CD14-positive monocyte (primary cell): Measurements from ENCODE around the gene FREM1. TPM values are rescaled to one million over a fixed set of nuclear protein-coding genes. Genes with fewer than 3 reads are reported as not detected.

Experiments used
- DNase-seq, 3 donors: peaks; one replicate each; pipeline ENCODE4 v3.0.0-alpha.2; 2011 to 2022
- H2AFZ ChIP-seq: 2 replicates; pipeline ENCODE4 v1.6.0; 2012; ENCODE audit warnings: mild to moderate bottlenecking, low read depth, low read length, inconsistent platforms; ENCODE audit not compliant: insufficient read depth, poor library complexity, severe bottlenecking
- H3K27ac ChIP-seq, 2 donors: 1 replicate in 1 of 2; 2 replicates in 1 of 2; pipeline ENCODE4 v1.5.1; 2012 to 2013; ENCODE audit warnings: low read length in 2 of 2, control low read depth in 1 of 2, inconsistent platforms in 1 of 2, low read depth in 1 of 2, mild to moderate bottlenecking in 1 of 2
- H3K27me3 ChIP-seq, 2 donors: one replicate each; pipeline versions ENCODE4 v1.6.0 to v1.6.1; 2011 to 2013; ENCODE audit warnings: low read length in 2 of 2; ENCODE audit not compliant: control insufficient read depth in 2 of 2, insufficient read depth in 2 of 2
- H3K36me3 ChIP-seq, 2 donors: replicated peaks in 1 of 2; 1 replicate in 1 of 2; 2 replicates in 1 of 2; pipeline versions ENCODE4 v1.5.1 to v1.6.1; 2012 to 2013; ENCODE audit warnings: low read length in 2 of 2, control low read depth in 1 of 2, inconsistent platforms in 1 of 2, mild to moderate bottlenecking in 1 of 2; ENCODE audit not compliant: insufficient read depth in 2 of 2, control insufficient read depth in 1 of 2
- H3K4me1 ChIP-seq, 2 donors: 1 replicate in 1 of 2; 2 replicates in 1 of 2; pipeline versions ENCODE4 v1.5.1 to v1.6.1; 2012 to 2013; ENCODE audit warnings: low read length in 2 of 2, control low read depth in 1 of 2, inconsistent platforms in 1 of 2, mild to moderate bottlenecking in 1 of 2, moderate library complexity in 1 of 2; ENCODE audit not compliant: insufficient read depth in 2 of 2, control insufficient read depth in 1 of 2
- H3K4me2 ChIP-seq: replicated peaks from 2 replicates; pipeline ENCODE3; 2012; ENCODE audit warnings: low read length, moderate library complexity, mild to moderate bottlenecking; ENCODE audit not compliant: poor library complexity, severe bottlenecking; ENCODE audit errors: extremely low read depth
- H3K4me3 ChIP-seq, 3 experiments: fragments of 200-600 bp in 1 of 3; sonication (generic) in 1 of 3; replicated peaks in 1 of 3; 1 replicate in 2 of 3; 2 replicates in 1 of 3; pipeline ENCODE4 v1.5.1; 2011 to 2013; ENCODE audit warnings: low read length in 3 of 3, mild to moderate bottlenecking in 3 of 3, control low read depth in 2 of 3, low read depth in 2 of 3, inconsistent platforms in 1 of 3, moderate library complexity in 1 of 3
- H3K79me2 ChIP-seq: 2 replicates; pipeline ENCODE4 v1.6.0; 2012; ENCODE audit warnings: mild to moderate bottlenecking, control low read depth, inconsistent platforms, low read length, moderate library complexity; ENCODE audit not compliant: insufficient read depth
- H3K9ac ChIP-seq: 2 replicates; pipeline ENCODE4 v1.6.0; 2017; ENCODE audit warnings: low read length, mild to moderate bottlenecking; ENCODE audit not compliant: insufficient read depth, poor library complexity, severe bottlenecking
- H3K9me3 ChIP-seq, 2 donors: replicated peaks in 1 of 2; 1 replicate in 1 of 2; 2 replicates in 1 of 2; pipeline versions ENCODE4 v1.5.1 to v1.6.1; 2012 to 2013; ENCODE audit warnings: low read length in 2 of 2, control low read depth in 1 of 2; ENCODE audit not compliant: control insufficient read depth in 1 of 2, insufficient read depth in 1 of 2
- H4K20me1 ChIP-seq: 2 replicates; pipeline ENCODE4 v1.6.0; 2012; ENCODE audit warnings: mild to moderate bottlenecking, low read length, control low read depth, moderate library complexity; ENCODE audit not compliant: insufficient read depth
- H3K27ac Mint-ChIP-seq, 7 donors: one replicate each; pipeline ENCODE4 v1.8.0; 2020; ENCODE audit warnings: mild to moderate bottlenecking in 7 of 7, mixed read lengths in 7 of 7, moderate library complexity in 6 of 7, inconsistent platforms in 2 of 7
- H3K27me3 Mint-ChIP-seq, 3 donors: one replicate each; pipeline ENCODE4 v1.8.0; 2021 to 2022; ENCODE audit warnings: low read depth in 3 of 3, mild to moderate bottlenecking in 3 of 3, mixed read lengths in 3 of 3, moderate library complexity in 3 of 3, inconsistent platforms in 1 of 3
- H3K36me3 Mint-ChIP-seq, 2 donors: one replicate each; pipeline ENCODE4 v1.8.0; 2020; ENCODE audit warnings: mixed read lengths in 2 of 2, inconsistent platforms in 1 of 2, mild to moderate bottlenecking in 1 of 2
- H3K4me1 Mint-ChIP-seq: one replicate; pipeline ENCODE4 v1.8.0; 2020; ENCODE audit warnings: mild to moderate bottlenecking, mixed read lengths
- H3K4me3 Mint-ChIP-seq, 2 donors: one replicate each; pipeline ENCODE4 v1.8.0; 2020; ENCODE audit warnings: mild to moderate bottlenecking in 2 of 2, mixed read lengths in 2 of 2, moderate library complexity in 1 of 2
- H3K9me3 Mint-ChIP-seq, 7 donors: one replicate each; pipeline ENCODE4 v1.8.0; 2020 to 2022; ENCODE audit warnings: mixed read lengths in 7 of 7, mild to moderate bottlenecking in 6 of 7, moderate library complexity in 6 of 7, inconsistent platforms in 2 of 7
- CTCF ChIP-seq: fragments of 200-600 bp; IDR thresholded peaks from one replicate; pipeline ENCODE4 v1.8.0; 2022; ENCODE audit warnings: antibody characterized with exemption, mild to moderate bottlenecking
- WGBS: methylation state at CpG from one replicate; pipeline ENCODE4 v1.1.5; 2013; ENCODE audit warnings: missing lambda C conversion rate; ENCODE audit not compliant: insufficient coverage; 5-methylcytosine and 5-hydroxymethylcytosine counted together
- intact Hi-C, 2 donors: fragments of 100-400 bp; cut with micrococcal nuclease; formaldehyde crosslinking; loops; one replicate each; pipeline versions ENCODE4 v1.15.0 to v1.15.1; 2023
- polyA plus RNA-seq, 3 donors: library from polyadenylated mRNA; depleted of rRNA in 1 of 3; unstranded in 2 of 3; stranded (reverse) in 1 of 3; fragments of 300-500 nt in 2 of 3; fragments of >200 nt in 1 of 3; fragmentation: Illumina TruSeq in 2 of 3; gene quantifications; 1 replicate in 2 of 3; 2 replicates in 1 of 3; pipeline ENCODE4 v1.2.3, GENCODE V29; 2012 to 2021

Gene FREM1
- polyA plus RNA-seq, 3 donors: not detected

GRCh38 chr9:14913366-14913765, 3.1 kb upstream of the FREM1 start:
- intact Hi-C loops: no loop called here
- H3K4me1 Mint-ChIP-seq: no peaks in the 10 kb centered on the region
- Histone ChIP-seq H3K27me3 (no peaks in the 10 kb centered on the region), H4K20me1 (no peaks in the 10 kb centered on the region), H3K9ac (no peak overlapping the region), H3K4me2 (no peak overlapping the region), H3K36me3 (no peaks in the 10 kb centered on the region), H2AFZ (no peak overlapping the region), H3K4me1 (no peaks in the 10 kb centered on the region), H3K27ac (no peak overlapping the region), H3K4me3 (no peak overlapping the region), H3K79me2 (no peaks in the 10 kb centered on the region), H3K9me3 (no peaks in the 10 kb centered on the region)
- H3K27me3 Mint-ChIP-seq: peaks cover 0 to 2% (median 0%) of the 10 kb centered on the region in 3 donors
- no CpG with 5 or more reads among the region's 1 CpG for WGBS
- no peak overlapping the region for H3K4me3 Mint-ChIP-seq
- no peaks in the 10 kb centered on the region for H3K9me3 Mint-ChIP-seq
- no peak overlapping the region for H3K27ac Mint-ChIP-seq
- no peaks in the 10 kb centered on the region for H3K36me3 Mint-ChIP-seq
- TF ChIP-seq CTCF: no peak
- DNase-seq: no peak

- peaks cover 0 to 2% (median 0%) of the 10 kb centered on the region in 7 donors for H3K9me3 Mint-ChIP-seq
- WGBS: no CpG with 5 or more reads among the region's 6 CpGs
- intact Hi-C loops: no loop called here
Measured at GRCh38 chr9:14912859-14913258, 2.6 kb upstream of the FREM1 start.

More at GRCh38 chr9:14912859-14913258, 2.6 kb upstream of the FREM1 start:
- Histone ChIP-seq H3K79me2 (no peaks in the 10 kb centered on the region), H3K4me2 (no peak overlapping the region), H3K4me3 (no peak overlapping the region), H3K36me3 (no peaks in the 10 kb centered on the region), H3K4me1 (no peaks in the 10 kb centered on the region), H2AFZ (no peak overlapping the region), H3K27me3 (no peaks in the 10 kb centered on the region), H3K9me3 (no peaks in the 10 kb centered on the region), H4K20me1 (no peaks in the 10 kb centered on the region), H3K9ac (no peak overlapping the region), H3K27ac (no peak overlapping the region)
- TF ChIP-seq CTCF: no peak
- H3K27me3 Mint-ChIP-seq: peaks cover 0 to 2% (median 0%) of the 10 kb centered on the region in 3 donors
- no peaks in the 10 kb centered on the region for H3K36me3 Mint-ChIP-seq
- no peaks in the 10 kb centered on the region for H3K4me1 Mint-ChIP-seq
- no peak for DNase-seq
- no peak overlapping the region for H3K4me3 Mint-ChIP-seq
- H3K27ac Mint-ChIP-seq: no peak overlapping the region
